H9 (cell line): Measurements from ENCODE around the gene SUFU. TPM values are rescaled to one million over a fixed set of nuclear protein-coding genes. Genes with fewer than 3 reads are reported as not detected.
A peak's percentile ranks its signal among the peaks of the same experiment; 100 is the strongest.

Source experiments
- DNase-seq: peaks from one replicate; pipeline ENCODE4 v3.0.0-alpha.2; 2017
- H2AFZ ChIP-seq: one replicate; pipeline ENCODE4 v1.6.1; 2013; ENCODE audit warnings: mild to moderate bottlenecking, low read length, control low read depth, moderate library complexity
- H2AK5ac ChIP-seq: 2 replicates; pipeline ENCODE4 v1.6.1; 2013; ENCODE audit warnings: low read length, control low read depth, mixed read lengths; ENCODE audit not compliant: insufficient read length
- H2BK120ac ChIP-seq: one replicate; pipeline ENCODE4 v1.6.1; 2013; ENCODE audit warnings: low read depth, mild to moderate bottlenecking, low read length, control low read depth, inconsistent platforms; ENCODE audit not compliant: poor library complexity, severe bottlenecking
- H2BK12ac ChIP-seq: 2 replicates; pipeline ENCODE4 v1.6.1; 2013; ENCODE audit warnings: low read length, control low read depth, mixed read lengths, low read depth; ENCODE audit not compliant: insufficient read length
- H2BK15ac ChIP-seq: 2 replicates; pipeline ENCODE4 v1.6.1; 2013; ENCODE audit warnings: low read depth, low read length, control low read depth
- H2BK20ac ChIP-seq: one replicate; pipeline ENCODE4 v1.6.1; 2013; ENCODE audit warnings: low read depth, mild to moderate bottlenecking, low read length, control low read depth, inconsistent platforms; ENCODE audit not compliant: poor library complexity, severe bottlenecking
- H2BK5ac ChIP-seq: 2 replicates; pipeline ENCODE4 v1.6.1; 2013; ENCODE audit warnings: low read length, control low read depth, mixed read lengths; ENCODE audit not compliant: insufficient read length
- H3K14ac ChIP-seq: 2 replicates; pipeline ENCODE4 v1.6.1; 2013; ENCODE audit warnings: low read length, control low read depth; ENCODE audit not compliant: insufficient read depth
- H3K18ac ChIP-seq: 2 replicates; pipeline ENCODE4 v1.6.1; 2013; ENCODE audit warnings: low read depth, mild to moderate bottlenecking, mixed read lengths, low read length, control low read depth; ENCODE audit not compliant: insufficient read length
- H3K23ac ChIP-seq: 2 replicates; pipeline ENCODE4 v1.6.1; 2013; ENCODE audit warnings: low read length, control low read depth, mixed read lengths, low read depth; ENCODE audit not compliant: insufficient read length
- H3K23me2 ChIP-seq: 2 replicates; pipeline ENCODE4 v1.6.1; 2013; ENCODE audit warnings: low read depth, mild to moderate bottlenecking, mixed read lengths, low read length, control low read depth; ENCODE audit not compliant: insufficient read length, poor library complexity, severe bottlenecking
- H3K27ac ChIP-seq: 2 replicates; pipeline ENCODE4 v1.5.1; 2013; ENCODE audit warnings: low read length, control low read depth, mixed read lengths, low read depth; ENCODE audit not compliant: insufficient read length
- H3K27me3 ChIP-seq: 2 replicates; pipeline ENCODE4 v1.6.1; 2013; ENCODE audit warnings: low read length, control low read depth, inconsistent platforms; ENCODE audit not compliant: insufficient read depth
- H3K4ac ChIP-seq: 2 replicates; pipeline ENCODE4 v1.6.1; 2013; ENCODE audit warnings: low read depth, mild to moderate bottlenecking, control low read depth, inconsistent platforms, low read length, moderate library complexity
- H3K4me1 ChIP-seq: 2 replicates; pipeline ENCODE4 v1.6.1; 2013; ENCODE audit warnings: low read length, control low read depth, inconsistent platforms; ENCODE audit not compliant: insufficient read depth
- H3K4me2 ChIP-seq: 2 replicates; pipeline ENCODE4 v1.6.1; 2013; ENCODE audit warnings: low read length, control low read depth, mixed read lengths; ENCODE audit not compliant: insufficient read length, insufficient read depth
- H3K56ac ChIP-seq: 2 replicates; pipeline ENCODE4 v1.6.1; 2013; ENCODE audit warnings: low read depth, mild to moderate bottlenecking, mixed read lengths, low read length, control low read depth; ENCODE audit not compliant: insufficient read length
- H3K79me1 ChIP-seq: 2 replicates; pipeline ENCODE4 v1.6.1; 2013; ENCODE audit warnings: low read depth, mild to moderate bottlenecking, moderate library complexity, low read length, control low read depth, inconsistent platforms; ENCODE audit not compliant: insufficient read depth, poor library complexity, severe bottlenecking
- H3K79me2 ChIP-seq: 2 replicates; pipeline ENCODE4 v1.6.1; 2013; ENCODE audit warnings: low read length, control low read depth, inconsistent platforms; ENCODE audit not compliant: insufficient read depth
- H3K9ac ChIP-seq: 2 replicates; pipeline ENCODE4 v1.6.1; 2013; ENCODE audit warnings: low read length, control low read depth, mixed read lengths; ENCODE audit not compliant: insufficient read length; ENCODE audit errors: extremely low read depth
- H3K9me3 ChIP-seq: one replicate; pipeline ENCODE4 v1.6.1; 2013; ENCODE audit warnings: low read depth, low read length, inconsistent platforms; ENCODE audit not compliant: control insufficient read depth
- H3T11ph ChIP-seq: one replicate; pipeline ENCODE4 v1.6.1; 2013; ENCODE audit warnings: mild to moderate bottlenecking, low read length, control low read depth, inconsistent platforms
- H4K20me1 ChIP-seq: one replicate; pipeline ENCODE4 v1.6.1; 2013; ENCODE audit not compliant: control insufficient read depth, insufficient read length, insufficient read depth
- H4K5ac ChIP-seq: 2 replicates; pipeline ENCODE4 v1.6.1; 2013; ENCODE audit warnings: low read depth, mild to moderate bottlenecking, mixed read lengths, low read length, control low read depth; ENCODE audit not compliant: insufficient read length
- H4K8ac ChIP-seq: replicated peaks from 2 replicates; pipeline ENCODE4 v1.6.1; 2013; ENCODE audit warnings: low read length, control low read depth, mixed read lengths, low read depth; ENCODE audit not compliant: insufficient read length
- H4K91ac ChIP-seq: 2 replicates; pipeline ENCODE4 v1.6.1; 2013; ENCODE audit warnings: low read depth, mild to moderate bottlenecking, moderate library complexity, mixed read lengths, low read length, control low read depth; ENCODE audit not compliant: insufficient read length
- H3K27ac Mint-ChIP-seq, 3 experiments: 2 replicates in 2 of 3; 3 replicates in 1 of 3; pipeline ENCODE4 v1.8.0; 2020 to 2021; ENCODE audit warnings: mixed read lengths in 3 of 3, mild to moderate bottlenecking in 1 of 3, moderate library complexity in 1 of 3
- H3K27me3 Mint-ChIP-seq: 2 replicates; pipeline ENCODE4 v1.8.0; 2021; ENCODE audit warnings: low read depth, mild to moderate bottlenecking, moderate library complexity, mixed read lengths
- H3K36me3 Mint-ChIP-seq, 3 experiments: 2 replicates in 2 of 3; 3 replicates in 1 of 3; pipeline ENCODE4 v1.8.0; 2020 to 2021; ENCODE audit warnings: low read depth in 3 of 3, mixed read lengths in 3 of 3; ENCODE audit not compliant: insufficient read depth in 1 of 3
- H3K4me1 Mint-ChIP-seq, 2 experiments: 2 replicates each; pipeline ENCODE4 v1.8.0; 2020; ENCODE audit warnings: mixed read lengths in 2 of 2
- H3K4me3 Mint-ChIP-seq, 2 experiments: 2 replicates in 1 of 2; 3 replicates in 1 of 2; pipeline ENCODE4 v1.8.0; 2020 to 2021; ENCODE audit warnings: mild to moderate bottlenecking in 2 of 2, mixed read lengths in 2 of 2, moderate library complexity in 1 of 2
- H3K9me3 Mint-ChIP-seq, 2 experiments: 2 replicates in 1 of 2; 3 replicates in 1 of 2; pipeline ENCODE4 v1.8.0; 2020; ENCODE audit warnings: mild to moderate bottlenecking in 2 of 2, mixed read lengths in 2 of 2, moderate library complexity in 1 of 2
- WGBS: extraction: QIAGEN DNeasy Blood & Tissue Kit; methylation state at CpG from one replicate; pipeline ENCODE4 v1.1.7; 2013; ENCODE audit warnings: missing lambda C conversion rate, low lambda C conversion rate, mixed read lengths; ENCODE audit not compliant: insufficient read length; ENCODE audit errors: extremely low coverage; 5-methylcytosine and 5-hydroxymethylcytosine counted together
- total RNA-seq: library from RNA; stranded (reverse); gene quantifications from 2 replicates; pipeline ENCODE4 v1.2.1, GENCODE V29; 2021
- TF ChIP-seq, protein P1 (sequence below): fragments of 200-600 bp; sonication (generic); conservative IDR thresholded peaks from 3 replicates; pipeline ENCODE4 v1.8.0; 2021; ENCODE audit warnings: antibody characterized with exemption, mild to moderate bottlenecking

Gene SUFU
- total RNA-seq, 1 experiment from 2014 or later, result 9.5 TPM

- Histone ChIP-seq H3K79me2 (no peaks in the 10 kb centered on the region), H3K9ac (no peak overlapping the region), H3K4ac (peak overlapping the region; percentile 82), H3K27ac (no peak overlapping the region), H4K91ac (peak overlapping the region; percentile 17), H3K14ac (peak overlapping the region; percentile 82), H2BK12ac (peak overlapping the region; percentile 47), H2BK120ac (no peak overlapping the region), H3K23ac (no peak overlapping the region), H4K20me1 (peaks cover 2% of the 10 kb centered on the region), H2AFZ (no peak overlapping the region), H3K4me1 (peaks cover 13% of the 10 kb centered on the region; the same call in 1 of the 2 replicates), H2BK5ac (no peak overlapping the region), H3K23me2 (no peaks in the 10 kb centered on the region), H4K5ac (no peak overlapping the region), H2BK20ac (no peak overlapping the region), H3T11ph (no peak overlapping the region), H4K8ac (no peak overlapping the region), H2BK15ac (no peak overlapping the region), H3K56ac (no peak overlapping the region), H3K9me3 (no peaks in the 10 kb centered on the region), H3K79me1 (no peaks in the 10 kb centered on the region), H3K18ac (peak overlapping the region; percentile 88), H3K4me2 (no peak overlapping the region), H2AK5ac (peak overlapping the region; percentile 39), H3K27me3 (no peaks in the 10 kb centered on the region)
- Mint-ChIP-seq H3K9me3 (no peaks in the 10 kb centered on the region), H3K4me3 (no peak overlapping the region; a peak in 1 of 5 replicates), H3K27ac (peak overlapping the region; percentile 48 to 100 (median 100); a peak in 6 of 7 replicates), H3K27me3 (no peaks in the 10 kb centered on the region; the same call in 1 of the 2 replicates), H3K4me1 (peaks cover 78 to 83% of the 10 kb centered on the region in 2 experiments), H3K36me3 (peaks cover 0 to 4% (median 0%) of the 10 kb centered on the region in 3 experiments; a peak in 4 of 7 replicates)
- DNase-seq, result no peak
- WGBS, result no CpG with 5 or more reads among the region's 11 CpGs
- TF ChIP-seq, protein P1, sequence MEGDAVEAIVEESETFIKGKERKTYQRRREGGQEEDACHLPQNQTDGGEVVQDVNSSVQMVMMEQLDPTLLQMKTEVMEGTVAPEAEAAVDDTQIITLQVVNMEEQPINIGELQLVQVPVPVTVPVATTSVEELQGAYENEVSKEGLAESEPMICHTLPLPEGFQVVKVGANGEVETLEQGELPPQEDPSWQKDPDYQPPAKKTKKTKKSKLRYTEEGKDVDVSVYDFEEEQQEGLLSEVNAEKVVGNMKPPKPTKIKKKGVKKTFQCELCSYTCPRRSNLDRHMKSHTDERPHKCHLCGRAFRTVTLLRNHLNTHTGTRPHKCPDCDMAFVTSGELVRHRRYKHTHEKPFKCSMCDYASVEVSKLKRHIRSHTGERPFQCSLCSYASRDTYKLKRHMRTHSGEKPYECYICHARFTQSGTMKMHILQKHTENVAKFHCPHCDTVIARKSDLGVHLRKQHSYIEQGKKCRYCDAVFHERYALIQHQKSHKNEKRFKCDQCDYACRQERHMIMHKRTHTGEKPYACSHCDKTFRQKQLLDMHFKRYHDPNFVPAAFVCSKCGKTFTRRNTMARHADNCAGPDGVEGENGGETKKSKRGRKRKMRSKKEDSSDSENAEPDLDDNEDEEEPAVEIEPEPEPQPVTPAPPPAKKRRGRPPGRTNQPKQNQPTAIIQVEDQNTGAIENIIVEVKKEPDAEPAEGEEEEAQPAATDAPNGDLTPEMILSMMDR, result 0 out of 3 replicates have a peak, but pooled peaks have one; percentile 20
Measured at GRCh38 chr10:102628451-102628911, 124.7 kb downstream of the SUFU start.
